ENCODE measurements around the gene TENM4.

Gene TENM4

DNA sequence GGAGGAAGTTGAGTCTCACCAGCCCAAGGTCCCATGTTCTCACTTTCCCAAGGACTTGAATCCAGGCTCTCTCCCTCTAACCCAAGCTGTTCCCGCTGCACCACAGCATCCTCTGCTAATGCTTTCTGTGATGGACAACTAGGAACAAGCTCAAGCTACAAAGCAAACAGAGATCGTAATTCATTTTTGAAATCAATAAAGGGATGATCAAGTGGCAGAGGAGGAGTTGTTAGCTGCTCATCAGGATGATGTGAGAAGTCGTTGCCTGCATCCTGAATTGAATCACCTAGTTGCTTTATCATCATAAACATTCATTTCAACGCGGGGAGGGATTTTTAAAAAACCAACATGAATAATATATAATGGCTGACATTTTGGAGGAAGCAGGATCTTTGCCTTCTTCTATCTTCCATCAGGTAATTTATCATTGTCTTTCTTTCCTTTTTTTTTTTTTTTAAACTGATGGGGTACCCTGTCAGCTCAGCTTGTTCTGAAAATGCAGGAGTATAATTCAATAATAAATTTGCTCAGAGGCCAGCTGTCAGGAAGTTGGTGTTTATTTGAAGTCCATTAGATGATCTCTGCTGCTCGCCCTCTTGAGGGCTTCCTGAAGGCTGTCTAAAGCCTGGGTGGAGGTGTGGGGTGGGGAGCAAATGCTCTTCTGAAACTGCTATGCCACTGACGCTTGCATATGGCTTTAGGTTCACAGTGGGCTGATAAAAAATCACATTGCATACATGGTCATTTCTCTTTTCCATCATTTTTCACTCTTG lies 691.7 kb downstream of the TENM4 start:
- Histone ChIP-seq H3K79me2 (ENCODE audit: insufficient read depth, low read length) (no peaks in the 10 kb centered on the region), H3K4me3 (ENCODE audit: low read depth in 1 of 2, low read length in 2 of 2) (no peak overlapping the region), H3K27ac (ENCODE audit: low read length) (no peak overlapping the region), H3K4me1 (ENCODE audit: insufficient read depth, low read length) (no peaks in the 10 kb centered on the region), H2AFZ (ENCODE audit: low read depth, low read length) (no peak overlapping the region), H3K36me3 (ENCODE audit: insufficient read depth, low read length) (no peaks in the 10 kb centered on the region), H3K9me3 (ENCODE audit: insufficient read depth, low read length, severe bottlenecking) (no peaks in the 10 kb centered on the region), H3K27me3 (ENCODE audit: insufficient read depth, low read length, poor library complexity) (peaks cover 7% of the 10 kb centered on the region), H4K20me1 (ENCODE audit: insufficient read depth, low read length) (no peaks in the 10 kb centered on the region), H3K9ac (ENCODE audit: low read depth, low read length) (no peak overlapping the region), H3K4me2 (ENCODE audit: insufficient read depth, low read length) (no peak overlapping the region)
- ATAC-seq (ENCODE audit: insufficient read depth, low read depth) (no peak), DNase-seq (no peak)
- TF ChIP-seq EZH2 (IDR thresholded peaks at IDR 0.05; ENCODE audit: borderline replicate concordance, low read depth, low read length, severe bottlenecking) (no peak), CTCF (IDR thresholded peaks at IDR 0.05; ENCODE audit: borderline replicate concordance, extremely low read depth, low read length, poor library complexity, severe bottlenecking) (no peak)

DNA sequence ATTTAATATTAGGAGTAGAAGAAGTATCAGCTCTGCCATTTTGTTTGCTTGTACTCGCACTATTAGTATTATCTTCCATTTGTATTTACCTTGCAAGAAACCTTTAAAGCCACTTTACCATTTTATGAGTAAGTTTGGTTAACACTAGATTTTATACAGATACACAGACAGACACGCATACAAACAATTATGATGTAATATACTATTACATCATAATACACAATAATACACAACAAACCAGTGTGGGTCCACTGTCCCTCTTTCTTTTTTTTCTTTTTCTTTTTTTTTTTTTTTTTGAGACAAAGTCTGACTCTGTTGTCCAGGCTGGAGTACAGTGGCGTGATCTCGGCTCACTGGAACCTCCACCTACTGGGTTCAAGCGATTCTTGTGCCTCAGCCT lies 695.9 kb downstream of the TENM4 start:
- H3K27ac ChIP-seq (ENCODE audit: low read length): no peak overlapping the region
- DNase-seq (no peak), ATAC-seq (ENCODE audit: insufficient read depth, low read depth) (no peak)
- H3K4me1 ChIP-seq (ENCODE audit: insufficient read depth, low read length): no peaks in the 10 kb centered on the region
- TF ChIP-seq CTCF (IDR thresholded peaks at IDR 0.05; ENCODE audit: borderline replicate concordance, extremely low read depth, low read length, poor library complexity, severe bottlenecking): no peak
- TF ChIP-seq EZH2 (IDR thresholded peaks at IDR 0.05; ENCODE audit: borderline replicate concordance, low read depth, low read length, severe bottlenecking): no peak
- no peak overlapping the region for H3K4me2 ChIP-seq (ENCODE audit: insufficient read depth, low read length)
- H3K4me3 ChIP-seq (ENCODE audit: low read depth in 1 of 2, low read length in 2 of 2): no peak overlapping the region
- H4K20me1 ChIP-seq (ENCODE audit: insufficient read depth, low read length): no peaks in the 10 kb centered on the region
- H3K9ac ChIP-seq (ENCODE audit: low read depth, low read length): no peak overlapping the region
- H3K79me2 ChIP-seq (ENCODE audit: insufficient read depth, low read length): no peaks in the 10 kb centered on the region
- peaks cover 7% of the 10 kb centered on the region for H3K27me3 ChIP-seq (ENCODE audit: insufficient read depth, low read length, poor library complexity)
- no peaks in the 10 kb centered on the region for H3K36me3 ChIP-seq (ENCODE audit: insufficient read depth, low read length)
- no peak overlapping the region for H2AFZ ChIP-seq (ENCODE audit: low read depth, low read length)
- no peaks in the 10 kb centered on the region for H3K9me3 ChIP-seq (ENCODE audit: insufficient read depth, low read length, severe bottlenecking)

GRCh38 chr11:78744202-78744601 lies 696.6 kb downstream of the TENM4 start:
- no peaks in the 10 kb centered on the region for H4K20me1 ChIP-seq (ENCODE audit: insufficient read depth, low read length)
- ATAC-seq (ENCODE audit: insufficient read depth, low read depth): no peak
- no peak for TF ChIP-seq EZH2 (IDR thresholded peaks at IDR 0.05; ENCODE audit: borderline replicate concordance, low read depth, low read length, severe bottlenecking)
- no peak for TF ChIP-seq CTCF (IDR thresholded peaks at IDR 0.05; ENCODE audit: borderline replicate concordance, extremely low read depth, low read length, poor library complexity, severe bottlenecking)

More at GRCh38 chr11:78744202-78744601, 696.6 kb downstream of the TENM4 start:
- Histone ChIP-seq H2AFZ (ENCODE audit: low read depth, low read length) (no peak overlapping the region), H3K27me3 (ENCODE audit: insufficient read depth, low read length, poor library complexity) (no peaks in the 10 kb centered on the region), H3K9me3 (ENCODE audit: insufficient read depth, low read length, severe bottlenecking) (no peaks in the 10 kb centered on the region), H3K4me1 (ENCODE audit: insufficient read depth, low read length) (no peaks in the 10 kb centered on the region), H3K27ac (ENCODE audit: low read length) (no peak overlapping the region), H3K4me3 (ENCODE audit: low read depth in 1 of 2, low read length in 2 of 2) (no peak overlapping the region), H3K9ac (ENCODE audit: low read depth, low read length) (no peak overlapping the region), H3K36me3 (ENCODE audit: insufficient read depth, low read length) (no peaks in the 10 kb centered on the region), H3K79me2 (ENCODE audit: insufficient read depth, low read length) (no peaks in the 10 kb centered on the region), H3K4me2 (ENCODE audit: insufficient read depth, low read length) (no peak overlapping the region)
- no peak for DNase-seq

All from DND-41 (cell line).